AG04450 (cell line): ENCODE results near the gene N4BP3. TPM values are rescaled to one million over a fixed set of nuclear protein-coding genes. Genes with fewer than 3 reads are reported as not detected.

Experiments
- CTCF ChIA-PET: fragments of 300-600, 350-600 bp; formaldehyde crosslinking; extraction: SDS; loops from one replicate; lab custom pipeline; 2022; ENCODE audit warnings: antibody characterized with exemption, inconsistent platforms; lab: Charles Lee
- POLR2A ChIA-PET: fragments of 350-600 bp; formaldehyde crosslinking; extraction: SDS; loops from one replicate; lab custom pipeline; 2021; ENCODE audit warnings: antibody characterized with exemption, inconsistent platforms; lab: Yijun Ruan, JAX
- DNase-seq: peaks from one replicate; pipeline ENCODE4 v3.0.0-alpha.2; 2011; ENCODE audit warnings: low read depth, low spot score
- H3K27ac ChIP-seq: one replicate; pipeline ENCODE4 v1.5.1; 2012; ENCODE audit warnings: low read depth, low read length, control low read depth
- H3K27me3 ChIP-seq: one replicate; pipeline ENCODE4 v1.6.0; 2012; ENCODE audit warnings: low read length; ENCODE audit not compliant: control insufficient read depth, insufficient read depth
- H3K4me3 ChIP-seq: 2 replicates; pipeline ENCODE4 v1.5.1; 2011; ENCODE audit warnings: mild to moderate bottlenecking, low read depth, low read length, control low read depth
- H3K9me3 ChIP-seq: 2 replicates; pipeline ENCODE4 v1.5.1; 2012; ENCODE audit warnings: low read length; ENCODE audit not compliant: control insufficient read depth, insufficient read depth
- CTCF ChIP-seq: IDR thresholded peaks from 2 replicates; pipeline ENCODE4 v1.5.1; 2011; ENCODE audit warnings: low read depth, low read length, control low read depth, inconsistent platforms
- polyA plus RNA-seq: library from polyadenylated mRNA; depleted of rRNA; stranded (reverse); fragments of >200 nt; gene quantifications from 2 replicates; pipeline ENCODE4 v1.2.3, GENCODE V29; 2011

N4BP3 gene
- polyA plus RNA-seq, 1 experiment: 0.29 TPM

GRCh38 chr5:178142642-178143041 lies 29.3 kb downstream of the N4BP3 start:
- ChIA-PET CTCF (interaction anchor here (0.6 to 9.2 kb wide), 2 partner anchors 26 to 66 kb away, joined by 3 to 104 read pairs; no protein-coding TSS in a partner anchor), POLR2A (interaction anchor here (1.9 kb wide), 1 partner anchor 11 kb away, joined by 5 read pairs; the partner anchor contains the start of gene NHP2)
- DNase-seq: no peak
- Histone ChIP-seq H3K4me3 (no peak overlapping the region), H3K27me3 (no peaks in the 10 kb centered on the region), H3K9me3 (no peaks in the 10 kb centered on the region), H3K27ac (no peak overlapping the region)
- no peak for TF ChIP-seq CTCF

- no peaks in the 10 kb centered on the region for H3K27me3 ChIP-seq
- H3K27ac ChIP-seq: no peak overlapping the region
- no peaks in the 10 kb centered on the region for H3K9me3 ChIP-seq
- ChIA-PET CTCF (interaction anchor here (0.6 to 9.2 kb wide), 4 partner anchors 9 to 93 kb away, joined by 3 to 104 read pairs (median 4); no protein-coding TSS in a partner anchor), POLR2A (interaction anchor here (0.6 to 1.9 kb wide), 4 partner anchors 9 to 164 kb away, joined by 4 to 15 read pairs (median 6); partner anchors contain the start of gene NHP2)
- no peak for DNase-seq
- H3K4me3 ChIP-seq: no peak overlapping the region
- TF ChIP-seq CTCF: no peak
Observed at GRCh38 chr5:178143246-178143645, 29.9 kb downstream of the N4BP3 start.

GRCh38 chr5:178143901-178144300 lies 30.6 kb downstream of the N4BP3 start:
- no peak for TF ChIP-seq CTCF
- H3K27me3 ChIP-seq: no peaks in the 10 kb centered on the region
- peak overlapping the region; percentile 11 for H3K27ac ChIP-seq
- H3K4me3 ChIP-seq: no peak overlapping the region
- no peaks in the 10 kb centered on the region for H3K9me3 ChIP-seq
- ChIA-PET CTCF (interaction anchor here (0.6 to 9.2 kb wide), 3 partner anchors 8 to 92 kb away, joined by 4 to 104 read pairs (median 4); no protein-coding TSS in a partner anchor), POLR2A (interaction anchor here (0.6 to 1.9 kb wide), 4 partner anchors 9 to 164 kb away, joined by 4 to 15 read pairs (median 6); partner anchors contain the start of gene NHP2)
- DNase-seq: peak; percentile 47

GRCh38 chr5:178145965-178146820 lies 32.9 kb downstream of the N4BP3 start:
- no peaks in the 10 kb centered on the region for H3K27me3 ChIP-seq
- POLR2A ChIA-PET: no interaction called here
- CTCF ChIA-PET: interaction anchor here (1.0 to 9.2 kb wide), 3 partner anchors 8 to 70 kb away, joined by 3 to 104 read pairs (median 3); partner anchors contain the start of gene NHP2

More at GRCh38 chr5:178145965-178146820, 32.9 kb downstream of the N4BP3 start:
- peak; percentile 77 for TF ChIP-seq CTCF
- no peak overlapping the region for H3K4me3 ChIP-seq
- DNase-seq: no peak
- H3K9me3 ChIP-seq: no peaks in the 10 kb centered on the region
- H3K27ac ChIP-seq: peak overlapping the region; percentile 2
